HepG2 (cell line): ENCODE results near the gene VSTM5. TPM values are rescaled to one million over a fixed set of nuclear protein-coding genes. Genes with fewer than 3 reads are reported as not detected.

Experiments
- ETV6 ChIP-seq: sonication (generic); formaldehyde crosslinking; conservative IDR thresholded peaks from 2 replicates; pipeline ENCODE4 v1.4.0; 2020; ENCODE audit warnings: missing genetic modification reagents
- EZH2 ChIP-seq: conservative IDR thresholded peaks from 2 replicates; pipeline ENCODE4 v1.6.1; 2012; ENCODE audit warnings: mild to moderate bottlenecking, low read depth, low read length, moderate library complexity
- HNRNPUL1 ChIP-seq: fragments of 200-400 bp; formaldehyde crosslinking; IDR thresholded peaks from 2 replicates; pipeline ENCODE4 v1.6.1; 2017; ENCODE audit warnings: low read depth, mild to moderate bottlenecking, low read length, moderate library complexity
- KAT7 ChIP-seq: IDR thresholded peaks from 2 replicates; pipeline ENCODE4 v1.6.1; 2018; ENCODE audit warnings: borderline replicate concordance, missing compliant biosample characterization
- KDM5A ChIP-seq: fragments of 200-600 bp; sonication (generic); IDR thresholded peaks from 2 replicates; pipeline ENCODE4 v1.7.0; 2018; ENCODE audit warnings: antibody characterized with exemption, mild to moderate bottlenecking, low read length, borderline replicate concordance
- KLF9 ChIP-seq: IDR thresholded peaks from 2 replicates; pipeline ENCODE4 v1.6.1; 2016; ENCODE audit warnings: low read depth
- NR3C1 ChIP-seq: sonication (generic); formaldehyde crosslinking; IDR thresholded peaks from 2 replicates; pipeline ENCODE4 v1.4.0; 2020; ENCODE audit warnings: missing genetic modification reagents
- SP1 ChIP-seq, 2 experiments: fragments of 450-650 bp in 1 of 2; sonication (generic) in 1 of 2; formaldehyde crosslinking in 1 of 2; IDR thresholded peaks; 2 replicates each; pipeline versions ENCODE4 v1.4.0 to v1.6.1; 2016 to 2020; ENCODE audit warnings: missing genetic modification reagents in 1 of 2
- ZKSCAN8 ChIP-seq: IDR thresholded peaks from 2 replicates; pipeline ENCODE4 v1.6.1; 2016; ENCODE audit warnings: borderline replicate concordance, missing genetic modification reagents, missing compliant biosample characterization
- polyA plus RNA-seq, 8 experiments: library from polyadenylated mRNA; depleted of rRNA in 3 of 8; stranded (reverse) in 7 of 8; unstranded in 1 of 8; fragments of >200 nt; fragmentation: Illumina TruSeq in 4 of 8; extraction: Trizol in 4 of 8; gene quantifications; 2 replicates each; pipeline versions ENCODE4 v1.2.1 to v1.2.3, GENCODE V29; 2011 to 2016; ENCODE audit warnings: low read depth in 4 of 8, missing spikeins in 1 of 8, mixed read lengths in 1 of 8; ENCODE audit not compliant: insufficient read depth in 1 of 8
- total RNA-seq, 5 experiments: library from RNA; depleted of rRNA; stranded (reverse); fragments of >200 nt; fragmentation: Illumina TruSeq; extraction: Trizol; gene quantifications; 2 replicates each; pipeline ENCODE4 v1.2.3, GENCODE V29; 2016; ENCODE audit warnings: low read depth in 1 of 5
- TF ChIP-seq, protein P1 (sequence below): sonication (generic); formaldehyde crosslinking; IDR thresholded peaks from 2 replicates; pipeline ENCODE4 v1.4.0; 2020; ENCODE audit warnings: missing genetic modification reagents
- TF ChIP-seq, protein P2 (sequence below): sonication (generic); formaldehyde crosslinking; IDR thresholded peaks from 2 replicates; pipeline ENCODE4 v1.4.0; 2020; ENCODE audit warnings: mild to moderate bottlenecking, missing genetic modification reagents
- TF ChIP-seq, protein P3 (sequence below): sonication (generic); formaldehyde crosslinking; IDR thresholded peaks from 2 replicates; pipeline ENCODE4 v1.5.1; 2020; ENCODE audit warnings: missing genetic modification reagents, mild to moderate bottlenecking, borderline replicate concordance
- TF ChIP-seq, protein P4 (sequence below): sonication (generic); formaldehyde crosslinking; IDR thresholded peaks from one replicate; pipeline ENCODE4 v1.5.1; 2020; ENCODE audit warnings: mild to moderate bottlenecking, missing genetic modification reagents; ENCODE audit errors: not compliant biosample characterization
- TF ChIP-seq, protein P5 (sequence below): sonication (generic); formaldehyde crosslinking; IDR thresholded peaks from 2 replicates; pipeline ENCODE4 v1.5.0; 2020; ENCODE audit warnings: missing genetic modification reagents, mild to moderate bottlenecking, borderline replicate concordance

VSTM5 gene
- total and polyA plus RNA-seq, 2 of the 13 experiments (the other 11 are each of a cell fraction or from before 2014, with no cell fraction given), result not detected

DNA sequence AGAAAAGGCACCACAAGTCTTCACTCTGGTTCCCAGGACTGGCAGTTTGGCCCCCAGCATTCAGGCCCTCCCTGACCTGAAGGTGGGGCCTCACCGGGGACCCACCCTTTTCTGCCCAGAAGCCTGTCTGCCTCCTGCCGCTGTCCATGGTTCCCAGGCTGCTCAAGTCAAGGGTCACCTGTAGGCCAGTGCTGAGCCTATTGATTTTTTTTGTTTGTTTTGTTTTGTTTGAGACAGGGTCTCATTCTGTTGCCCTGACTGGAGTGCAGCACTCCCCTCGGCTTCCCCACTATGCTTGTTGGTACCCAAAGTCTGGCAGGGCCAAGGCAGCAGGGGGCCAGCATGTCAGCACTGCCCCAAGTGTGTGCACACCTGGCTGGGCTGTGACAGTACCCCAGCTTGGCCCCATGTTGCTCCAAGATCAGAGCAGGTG lies 77.4 kb downstream of the VSTM5 start (continued):
- no peak for TF ChIP-seq NR3C1 (CRISPR knock-in tag)
- TF ChIP-seq, protein P1, sequence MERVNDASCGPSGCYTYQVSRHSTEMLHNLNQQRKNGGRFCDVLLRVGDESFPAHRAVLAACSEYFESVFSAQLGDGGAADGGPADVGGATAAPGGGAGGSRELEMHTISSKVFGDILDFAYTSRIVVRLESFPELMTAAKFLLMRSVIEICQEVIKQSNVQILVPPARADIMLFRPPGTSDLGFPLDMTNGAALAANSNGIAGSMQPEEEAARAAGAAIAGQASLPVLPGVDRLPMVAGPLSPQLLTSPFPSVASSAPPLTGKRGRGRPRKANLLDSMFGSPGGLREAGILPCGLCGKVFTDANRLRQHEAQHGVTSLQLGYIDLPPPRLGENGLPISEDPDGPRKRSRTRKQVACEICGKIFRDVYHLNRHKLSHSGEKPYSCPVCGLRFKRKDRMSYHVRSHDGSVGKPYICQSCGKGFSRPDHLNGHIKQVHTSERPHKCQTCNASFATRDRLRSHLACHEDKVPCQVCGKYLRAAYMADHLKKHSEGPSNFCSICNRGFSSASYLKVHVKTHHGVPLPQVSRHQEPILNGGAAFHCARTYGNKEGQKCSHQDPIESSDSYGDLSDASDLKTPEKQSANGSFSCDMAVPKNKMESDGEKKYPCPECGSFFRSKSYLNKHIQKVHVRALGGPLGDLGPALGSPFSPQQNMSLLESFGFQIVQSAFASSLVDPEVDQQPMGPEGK, result peak; percentile 70; the same call in 1 of the 2 replicates
- TF ChIP-seq ZKSCAN8 (CRISPR knock-in tag), result no peak
- no peak for TF ChIP-seq HNRNPUL1
- TF ChIP-seq EZH2, result no peak
- TF ChIP-seq, protein P2, sequence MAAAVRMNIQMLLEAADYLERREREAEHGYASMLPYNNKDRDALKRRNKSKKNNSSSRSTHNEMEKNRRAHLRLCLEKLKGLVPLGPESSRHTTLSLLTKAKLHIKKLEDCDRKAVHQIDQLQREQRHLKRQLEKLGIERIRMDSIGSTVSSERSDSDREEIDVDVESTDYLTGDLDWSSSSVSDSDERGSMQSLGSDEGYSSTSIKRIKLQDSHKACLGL, result peak; percentile 64; the same call in 1 of the 2 replicates
- TF ChIP-seq, protein P3, sequence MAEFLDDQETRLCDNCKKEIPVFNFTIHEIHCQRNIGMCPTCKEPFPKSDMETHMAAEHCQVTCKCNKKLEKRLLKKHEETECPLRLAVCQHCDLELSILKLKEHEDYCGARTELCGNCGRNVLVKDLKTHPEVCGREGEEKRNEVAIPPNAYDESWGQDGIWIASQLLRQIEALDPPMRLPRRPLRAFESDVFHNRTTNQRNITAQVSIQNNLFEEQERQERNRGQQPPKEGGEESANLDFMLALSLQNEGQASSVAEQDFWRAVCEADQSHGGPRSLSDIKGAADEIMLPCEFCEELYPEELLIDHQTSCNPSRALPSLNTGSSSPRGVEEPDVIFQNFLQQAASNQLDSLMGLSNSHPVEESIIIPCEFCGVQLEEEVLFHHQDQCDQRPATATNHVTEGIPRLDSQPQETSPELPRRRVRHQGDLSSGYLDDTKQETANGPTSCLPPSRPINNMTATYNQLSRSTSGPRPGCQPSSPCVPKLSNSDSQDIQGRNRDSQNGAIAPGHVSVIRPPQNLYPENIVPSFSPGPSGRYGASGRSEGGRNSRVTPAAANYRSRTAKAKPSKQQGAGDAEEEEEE (CRISPR knock-in tag), result no peak
- no peak for TF ChIP-seq KAT7
- TF ChIP-seq, protein P4, sequence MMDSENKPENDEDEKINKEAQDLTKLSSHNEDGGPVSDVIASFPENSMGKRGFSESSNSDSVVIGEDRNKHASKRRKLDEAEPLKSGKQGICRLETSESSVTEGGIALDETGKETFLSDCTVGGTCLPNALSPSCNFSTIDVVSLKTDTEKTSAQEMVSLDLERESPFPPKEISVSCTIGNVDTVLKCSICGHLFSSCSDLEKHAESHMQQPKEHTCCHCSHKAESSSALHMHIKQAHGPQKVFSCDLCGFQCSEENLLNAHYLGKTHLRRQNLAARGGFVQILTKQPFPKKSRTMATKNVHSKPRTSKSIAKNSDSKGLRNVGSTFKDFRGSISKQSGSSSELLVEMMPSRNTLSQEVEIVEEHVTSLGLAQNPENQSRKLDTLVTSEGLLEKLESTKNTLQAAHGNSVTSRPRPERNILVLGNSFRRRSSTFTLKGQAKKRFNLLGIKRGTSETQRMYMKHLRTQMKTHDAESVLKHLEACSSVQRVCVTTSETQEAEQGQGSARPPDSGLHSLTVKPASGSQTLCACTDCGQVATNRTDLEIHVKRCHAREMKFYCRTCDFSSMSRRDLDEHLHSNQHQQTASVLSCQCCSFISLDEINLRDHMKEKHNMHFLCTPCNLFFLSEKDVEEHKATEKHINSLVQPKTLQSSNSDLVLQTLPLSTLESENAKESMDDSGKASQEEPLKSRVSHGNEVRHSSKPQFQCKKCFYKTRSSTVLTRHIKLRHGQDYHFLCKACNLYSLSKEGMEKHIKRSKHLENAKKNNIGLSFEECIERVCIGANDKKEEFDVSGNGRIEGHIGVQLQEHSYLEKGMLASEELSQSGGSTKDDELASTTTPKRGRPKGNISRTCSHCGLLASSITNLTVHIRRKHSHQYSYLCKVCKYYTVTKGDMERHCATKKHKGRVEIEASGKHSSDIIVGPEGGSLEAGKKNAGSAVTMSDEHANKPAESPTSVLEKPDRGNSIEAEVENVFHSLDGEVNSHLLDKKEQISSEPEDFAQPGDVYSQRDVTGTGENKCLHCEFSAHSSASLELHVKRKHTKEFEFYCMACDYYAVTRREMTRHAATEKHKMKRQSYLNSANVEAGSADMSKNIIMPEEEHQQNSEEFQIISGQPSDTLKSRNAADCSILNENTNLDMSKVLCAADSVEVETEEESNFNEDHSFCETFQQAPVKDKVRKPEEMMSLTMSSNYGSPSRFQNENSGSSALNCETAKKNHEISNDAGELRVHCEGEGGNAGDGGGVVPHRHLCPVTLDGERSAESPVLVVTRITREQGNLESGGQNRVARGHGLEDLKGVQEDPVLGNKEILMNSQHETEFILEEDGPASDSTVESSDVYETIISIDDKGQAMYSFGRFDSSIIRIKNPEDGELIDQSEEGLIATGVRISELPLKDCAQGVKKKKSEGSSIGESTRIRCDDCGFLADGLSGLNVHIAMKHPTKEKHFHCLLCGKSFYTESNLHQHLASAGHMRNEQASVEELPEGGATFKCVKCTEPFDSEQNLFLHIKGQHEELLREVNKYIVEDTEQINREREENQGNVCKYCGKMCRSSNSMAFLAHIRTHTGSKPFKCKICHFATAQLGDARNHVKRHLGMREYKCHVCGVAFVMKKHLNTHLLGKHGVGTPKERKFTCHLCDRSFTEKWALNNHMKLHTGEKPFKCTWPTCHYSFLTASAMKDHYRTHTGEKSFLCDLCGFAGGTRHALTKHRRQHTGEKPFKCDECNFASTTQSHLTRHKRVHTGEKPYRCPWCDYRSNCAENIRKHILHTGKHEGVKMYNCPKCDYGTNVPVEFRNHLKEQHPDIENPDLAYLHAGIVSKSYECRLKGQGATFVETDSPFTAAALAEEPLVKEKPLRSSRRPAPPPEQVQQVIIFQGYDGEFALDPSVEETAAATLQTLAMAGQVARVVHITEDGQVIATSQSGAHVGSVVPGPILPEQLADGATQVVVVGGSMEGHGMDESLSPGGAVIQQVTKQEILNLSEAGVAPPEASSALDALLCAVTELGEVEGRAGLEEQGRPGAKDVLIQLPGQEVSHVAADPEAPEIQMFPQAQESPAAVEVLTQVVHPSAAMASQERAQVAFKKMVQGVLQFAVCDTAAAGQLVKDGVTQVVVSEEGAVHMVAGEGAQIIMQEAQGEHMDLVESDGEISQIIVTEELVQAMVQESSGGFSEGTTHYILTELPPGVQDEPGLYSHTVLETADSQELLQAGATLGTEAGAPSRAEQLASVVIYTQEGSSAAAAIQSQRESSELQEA (CRISPR knock-in tag), result no peak
- peak; percentile 82 for TF ChIP-seq ETV6
- TF ChIP-seq KLF9 (CRISPR knock-in tag), result peak; percentile 89; the same call in 1 of the 2 replicates
- TF ChIP-seq, protein P5, sequence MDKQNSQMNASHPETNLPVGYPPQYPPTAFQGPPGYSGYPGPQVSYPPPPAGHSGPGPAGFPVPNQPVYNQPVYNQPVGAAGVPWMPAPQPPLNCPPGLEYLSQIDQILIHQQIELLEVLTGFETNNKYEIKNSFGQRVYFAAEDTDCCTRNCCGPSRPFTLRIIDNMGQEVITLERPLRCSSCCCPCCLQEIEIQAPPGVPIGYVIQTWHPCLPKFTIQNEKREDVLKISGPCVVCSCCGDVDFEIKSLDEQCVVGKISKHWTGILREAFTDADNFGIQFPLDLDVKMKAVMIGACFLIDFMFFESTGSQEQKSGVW (CRISPR knock-in tag), result no peak
- no peak for TF ChIP-seq KDM5A
- TF ChIP-seq SP1 (IDR thresholded peaks at IDR 0.05), result no peak
- TF ChIP-seq SP1 (CRISPR knock-in tag; IDR thresholded peaks at IDR 0.05), result no peak
